K562 (cell line): ENCODE measurements around the gene PIK3R2.

ENCODE experiments used
- CHD2 ChIP-seq: IDR thresholded peaks from 2 replicates; pipeline ENCODE4 v1.6.1; 2011; ENCODE audit warnings: low read depth, low read length
- FOXM1 ChIP-seq, 2 experiments: fragments of 450-650 bp in 1 of 2; sonication (generic) in 1 of 2; formaldehyde crosslinking in 1 of 2; IDR thresholded peaks; 2 replicates each; pipeline versions ENCODE4 v1.6.1 to v1.9.0; 2017 to 2022; ENCODE audit warnings: low read depth in 2 of 2, mild to moderate bottlenecking in 2 of 2, missing genetic modification reagents in 1 of 2, moderate library complexity in 1 of 2
- KLF10 ChIP-seq: fragments of 250-450 bp; sonication (Bioruptor Pico); IDR thresholded peaks from 2 replicates; pipeline ENCODE4 v1.6.1; 2021; ENCODE audit warnings: matching md5 sums
- ZFP36 ChIP-seq: fragments of 150-350 bp; IDR thresholded peaks from 2 replicates; pipeline ENCODE4 v1.6.1; 2018; ENCODE audit warnings: low read length, low read depth; ENCODE audit not compliant: partially characterized antibody
- ZFPM2 ChIP-seq: fragments of 250-450 bp; sonication (Bioruptor Pico); IDR thresholded peaks from 2 replicates; pipeline ENCODE4 v1.5.1; 2022; ENCODE audit warnings: mild to moderate bottlenecking
- TF ChIP-seq, protein P1 (sequence below), 3 experiments: IDR thresholded peaks in 2 of 3; conservative IDR thresholded peaks in 1 of 3; 2 replicates each; pipeline ENCODE4 v1.5.1; 2011 to 2012; ENCODE audit warnings: low read length in 3 of 3, mild to moderate bottlenecking in 3 of 3, control low read depth in 2 of 3, improper control_type of control experiment in 1 of 3, inconsistent platforms in 1 of 3, low read depth in 1 of 3, mixed read lengths in 1 of 3, moderate library complexity in 1 of 3; ENCODE audit not compliant: insufficient read depth in 2 of 3
- TF ChIP-seq, protein P2 (sequence below): fragments of 250-450 bp; sonication (Bioruptor Pico); IDR thresholded peaks from 2 replicates; pipeline ENCODE4 v1.4.0; 2020; ENCODE audit warnings: mild to moderate bottlenecking, moderate library complexity
- TF ChIP-seq, protein P3 (sequence below): fragments of 450-650 bp; conservative IDR thresholded peaks from 2 replicates; pipeline ENCODE4 v1.6.1; 2016; ENCODE audit warnings: missing genetic modification characterization, low read depth, mild to moderate bottlenecking, missing compliant biosample characterization, moderate library complexity
- TF ChIP-seq, protein P4 (sequence below), 2 experiments: fragments of 200-800 bp in 1 of 2; sonication (Bioruptor generic) in 1 of 2; sonication (generic) in 1 of 2; formaldehyde crosslinking in 1 of 2; IDR thresholded peaks in 1 of 2; conservative IDR thresholded peaks in 1 of 2; 2 replicates each; pipeline versions ENCODE4 v1.5.0 to v1.6.1; 2016 to 2020; ENCODE audit warnings: missing compliant biosample characterization in 1 of 2, missing genetic modification characterization in 1 of 2, missing genetic modification reagents in 1 of 2

DNA sequence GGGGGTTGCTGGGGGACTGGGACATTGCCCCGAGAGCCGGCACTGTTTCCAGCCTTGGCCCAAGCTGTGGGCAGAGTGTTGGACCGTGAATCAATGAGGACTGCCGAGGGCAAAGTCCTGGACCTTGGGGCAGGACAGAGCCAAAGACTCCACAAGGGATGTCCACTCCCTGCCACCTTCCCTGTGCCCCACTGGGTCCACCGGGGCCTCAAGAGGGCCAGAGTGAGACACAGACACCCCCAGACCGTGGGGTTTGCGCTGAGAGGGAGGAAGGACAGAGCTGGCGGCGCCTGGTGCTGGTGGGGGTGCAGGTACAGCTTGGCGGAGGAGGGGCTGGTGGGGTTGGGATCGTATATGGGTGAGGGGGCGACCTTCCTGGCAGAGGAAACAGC, 43.6 kb upstream of the PIK3R2 start:
- TF ChIP-seq, protein P1, sequence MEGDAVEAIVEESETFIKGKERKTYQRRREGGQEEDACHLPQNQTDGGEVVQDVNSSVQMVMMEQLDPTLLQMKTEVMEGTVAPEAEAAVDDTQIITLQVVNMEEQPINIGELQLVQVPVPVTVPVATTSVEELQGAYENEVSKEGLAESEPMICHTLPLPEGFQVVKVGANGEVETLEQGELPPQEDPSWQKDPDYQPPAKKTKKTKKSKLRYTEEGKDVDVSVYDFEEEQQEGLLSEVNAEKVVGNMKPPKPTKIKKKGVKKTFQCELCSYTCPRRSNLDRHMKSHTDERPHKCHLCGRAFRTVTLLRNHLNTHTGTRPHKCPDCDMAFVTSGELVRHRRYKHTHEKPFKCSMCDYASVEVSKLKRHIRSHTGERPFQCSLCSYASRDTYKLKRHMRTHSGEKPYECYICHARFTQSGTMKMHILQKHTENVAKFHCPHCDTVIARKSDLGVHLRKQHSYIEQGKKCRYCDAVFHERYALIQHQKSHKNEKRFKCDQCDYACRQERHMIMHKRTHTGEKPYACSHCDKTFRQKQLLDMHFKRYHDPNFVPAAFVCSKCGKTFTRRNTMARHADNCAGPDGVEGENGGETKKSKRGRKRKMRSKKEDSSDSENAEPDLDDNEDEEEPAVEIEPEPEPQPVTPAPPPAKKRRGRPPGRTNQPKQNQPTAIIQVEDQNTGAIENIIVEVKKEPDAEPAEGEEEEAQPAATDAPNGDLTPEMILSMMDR (IDR thresholded peaks at IDR 0.05 in 2 of 3, conservative IDR thresholded peaks at IDR 0.05 in 1 of 3; ENCODE audit: insufficient read depth in 2 of 3, low read depth in 1 of 3, low read length in 3 of 3) = no peak
- TF ChIP-seq, protein P2, sequence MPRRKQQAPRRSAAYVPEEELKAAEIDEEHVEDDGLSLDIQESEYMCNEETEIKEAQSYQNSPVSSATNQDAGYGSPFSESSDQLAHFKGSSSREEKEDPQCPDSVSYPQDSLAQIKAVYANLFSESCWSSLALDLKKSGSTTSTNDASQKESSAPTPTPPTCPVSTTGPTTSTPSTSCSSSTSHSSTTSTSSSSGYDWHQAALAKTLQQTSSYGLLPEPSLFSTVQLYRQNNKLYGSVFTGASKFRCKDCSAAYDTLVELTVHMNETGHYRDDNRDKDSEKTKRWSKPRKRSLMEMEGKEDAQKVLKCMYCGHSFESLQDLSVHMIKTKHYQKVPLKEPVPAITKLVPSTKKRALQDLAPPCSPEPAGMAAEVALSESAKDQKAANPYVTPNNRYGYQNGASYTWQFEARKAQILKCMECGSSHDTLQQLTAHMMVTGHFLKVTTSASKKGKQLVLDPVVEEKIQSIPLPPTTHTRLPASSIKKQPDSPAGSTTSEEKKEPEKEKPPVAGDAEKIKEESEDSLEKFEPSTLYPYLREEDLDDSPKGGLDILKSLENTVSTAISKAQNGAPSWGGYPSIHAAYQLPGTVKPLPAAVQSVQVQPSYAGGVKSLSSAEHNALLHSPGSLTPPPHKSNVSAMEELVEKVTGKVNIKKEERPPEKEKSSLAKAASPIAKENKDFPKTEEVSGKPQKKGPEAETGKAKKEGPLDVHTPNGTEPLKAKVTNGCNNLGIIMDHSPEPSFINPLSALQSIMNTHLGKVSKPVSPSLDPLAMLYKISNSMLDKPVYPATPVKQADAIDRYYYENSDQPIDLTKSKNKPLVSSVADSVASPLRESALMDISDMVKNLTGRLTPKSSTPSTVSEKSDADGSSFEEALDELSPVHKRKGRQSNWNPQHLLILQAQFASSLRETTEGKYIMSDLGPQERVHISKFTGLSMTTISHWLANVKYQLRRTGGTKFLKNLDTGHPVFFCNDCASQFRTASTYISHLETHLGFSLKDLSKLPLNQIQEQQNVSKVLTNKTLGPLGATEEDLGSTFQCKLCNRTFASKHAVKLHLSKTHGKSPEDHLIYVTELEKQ (CRISPR knock-in tag) = no peak
- TF ChIP-seq FOXM1 (IDR thresholded peaks at IDR 0.05; ENCODE audit: low read depth) = no peak
- no peak for TF ChIP-seq FOXM1 (CRISPR knock-in tag; IDR thresholded peaks at IDR 0.05; ENCODE audit: low read depth)
- TF ChIP-seq KLF10 = no peak
- no peak for TF ChIP-seq ZFP36
- TF ChIP-seq CHD2 = no peak
- TF ChIP-seq, protein P3, sequence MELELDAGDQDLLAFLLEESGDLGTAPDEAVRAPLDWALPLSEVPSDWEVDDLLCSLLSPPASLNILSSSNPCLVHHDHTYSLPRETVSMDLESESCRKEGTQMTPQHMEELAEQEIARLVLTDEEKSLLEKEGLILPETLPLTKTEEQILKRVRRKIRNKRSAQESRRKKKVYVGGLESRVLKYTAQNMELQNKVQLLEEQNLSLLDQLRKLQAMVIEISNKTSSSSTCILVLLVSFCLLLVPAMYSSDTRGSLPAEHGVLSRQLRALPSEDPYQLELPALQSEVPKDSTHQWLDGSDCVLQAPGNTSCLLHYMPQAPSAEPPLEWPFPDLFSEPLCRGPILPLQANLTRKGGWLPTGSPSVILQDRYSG (tag) = no peak
- TF ChIP-seq, protein P4, sequence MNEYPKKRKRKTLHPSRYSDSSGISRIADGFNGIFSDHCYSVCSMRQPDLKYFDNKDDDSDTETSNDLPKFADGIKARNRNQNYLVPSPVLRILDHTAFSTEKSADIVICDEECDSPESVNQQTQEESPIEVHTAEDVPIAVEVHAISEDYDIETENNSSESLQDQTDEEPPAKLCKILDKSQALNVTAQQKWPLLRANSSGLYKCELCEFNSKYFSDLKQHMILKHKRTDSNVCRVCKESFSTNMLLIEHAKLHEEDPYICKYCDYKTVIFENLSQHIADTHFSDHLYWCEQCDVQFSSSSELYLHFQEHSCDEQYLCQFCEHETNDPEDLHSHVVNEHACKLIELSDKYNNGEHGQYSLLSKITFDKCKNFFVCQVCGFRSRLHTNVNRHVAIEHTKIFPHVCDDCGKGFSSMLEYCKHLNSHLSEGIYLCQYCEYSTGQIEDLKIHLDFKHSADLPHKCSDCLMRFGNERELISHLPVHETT (CRISPR knock-in tag; conservative IDR thresholded peaks at IDR 0.05 in 1 of 2, IDR thresholded peaks at IDR 0.05 in 1 of 2) = no peak
- no peak for TF ChIP-seq ZFPM2
